Measurements from ENCODE around the gene TIMMDC1. TPM values are rescaled to one million over a fixed set of nuclear protein-coding genes. Genes with fewer than 3 reads are reported as not detected.

Gene TIMMDC1
- total and polyA plus RNA-seq, 10 of the 15 experiments (the other 5 are each of a cell fraction or from before 2014, with no cell fraction given): 55.9 to 146 (median 72.1) TPM

DNA sequence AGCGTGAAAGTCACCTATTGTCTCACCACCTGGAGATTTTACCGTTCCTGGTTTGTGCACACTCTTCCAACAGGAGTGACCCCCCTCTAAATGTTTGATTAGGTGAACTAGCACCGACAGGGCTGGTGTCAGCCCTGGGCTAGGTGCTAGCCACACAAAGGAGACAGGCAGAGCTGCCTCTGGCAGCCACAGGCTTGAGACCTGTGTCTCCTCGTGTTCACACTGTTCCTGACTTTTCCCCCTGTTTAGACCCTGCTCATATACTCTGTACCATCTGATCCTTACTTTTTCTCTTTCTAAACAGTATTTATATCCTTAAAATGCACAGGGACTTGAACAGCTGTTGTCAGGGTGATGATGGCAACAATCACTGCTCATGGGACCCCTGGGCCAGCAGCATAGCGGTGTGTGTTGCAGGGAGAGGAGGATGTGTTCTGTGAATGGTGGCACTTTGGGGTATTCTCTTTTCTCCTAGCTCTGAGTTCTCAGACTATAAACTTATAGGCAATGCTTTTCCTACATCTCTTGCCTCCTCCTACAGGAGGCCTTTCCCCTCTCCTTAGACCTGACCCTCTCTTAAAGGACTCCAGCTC, 55.6 kb downstream of the TIMMDC1 start:
- DNase-seq (ENCODE audit: low read depth, low spot score) (no peak), FAIRE-seq (no peak), ATAC-seq (peak; percentile 7)
- ChIA-PET CTCF (interaction anchor here (0.8 to 4.9 kb wide), 3 partner anchors 43 to 280 kb away, joined by 3 to 46 read pairs (median 3); no protein-coding TSS in a partner anchor), POLR2A (interaction anchor here (1.0 to 2.8 kb wide), 10 partner anchors 28 to 260 kb away, joined by 3 to 20 read pairs (median 4); partner anchors contain the start of genes ARHGAP31, TIMMDC1 and TMEM39A), RAD21 (ENCODE audit: unreplicated experiment) (interaction anchor here (0.9 to 11.9 kb wide), 6 partner anchors 15 to 127 kb away, joined by 4 to 239 read pairs (median 6); partner anchors contain the start of gene ADPRH), SMC1A (ENCODE audit: uncharacterized antibody, unreplicated experiment) (interaction anchor here (0.7 to 8.0 kb wide), 10 partner anchors 14 to 123 kb away, joined by 3 to 42 read pairs (median 4); partner anchors contain the start of genes COX17 and TMEM39A)
- Histone ChIP-seq H3K4me2 (ENCODE audit: control insufficient read depth, insufficient read depth) (peak overlapping the region; percentile 98), H3K9ac (ENCODE audit: control insufficient read depth, insufficient read depth, low read length) (peak overlapping the region; percentile 99), H2AFZ (ENCODE audit: control insufficient read depth, low read depth, low read length) (no peak overlapping the region), H3K4me3 (peak overlapping the region; percentile 76), H3K27ac (ENCODE audit: control insufficient read depth, insufficient read depth) (peak overlapping the region; percentile 98), H3K27me3 (replicated peaks in 1 of 2; ENCODE audit: control insufficient read depth in 2 of 2, insufficient read depth in 2 of 2, low read length in 1 of 2) (no peaks in the 10 kb centered on the region), H3K79me2 (ENCODE audit: control insufficient read depth, insufficient read depth, low read length) (peaks cover 99% of the 10 kb centered on the region), H3K36me3 (ENCODE audit: control insufficient read depth in 2 of 2, insufficient read depth in 2 of 2, low read length in 1 of 2) (peaks cover 3 to 12% of the 10 kb centered on the region in 2 experiments; a peak in 3 of 4 replicates), H3K9me3 (replicated peaks; ENCODE audit: control insufficient read depth, insufficient read depth, low read length) (no peaks in the 10 kb centered on the region), H4K20me1 (ENCODE audit: control insufficient read depth, insufficient read depth) (no peaks in the 10 kb centered on the region), H3K4me1 (ENCODE audit: control insufficient read depth, insufficient read depth, low read length) (peaks cover 45% of the 10 kb centered on the region)
- intact Hi-C loops (cut with micrococcal nuclease; ENCODE audit: unreplicated experiment): loop anchor here (10.0 kb wide), 1 partner anchor 541 kb away; the partner anchor contains the start of gene GSK3B
- in situ Hi-C loops (cut with MboI): no loop called here
- TF ChIP-seq POLR2AphosphoS5 (IDR thresholded peaks at IDR 0.05; ENCODE audit: low read length): peak; percentile 64
- TF ChIP-seq RUNX3 (IDR thresholded peaks at IDR 0.05; ENCODE audit: low read length): 0 out of 2 replicates have a peak, but pooled peaks have one; percentile 3
- TF ChIP-seq, protein P1, sequence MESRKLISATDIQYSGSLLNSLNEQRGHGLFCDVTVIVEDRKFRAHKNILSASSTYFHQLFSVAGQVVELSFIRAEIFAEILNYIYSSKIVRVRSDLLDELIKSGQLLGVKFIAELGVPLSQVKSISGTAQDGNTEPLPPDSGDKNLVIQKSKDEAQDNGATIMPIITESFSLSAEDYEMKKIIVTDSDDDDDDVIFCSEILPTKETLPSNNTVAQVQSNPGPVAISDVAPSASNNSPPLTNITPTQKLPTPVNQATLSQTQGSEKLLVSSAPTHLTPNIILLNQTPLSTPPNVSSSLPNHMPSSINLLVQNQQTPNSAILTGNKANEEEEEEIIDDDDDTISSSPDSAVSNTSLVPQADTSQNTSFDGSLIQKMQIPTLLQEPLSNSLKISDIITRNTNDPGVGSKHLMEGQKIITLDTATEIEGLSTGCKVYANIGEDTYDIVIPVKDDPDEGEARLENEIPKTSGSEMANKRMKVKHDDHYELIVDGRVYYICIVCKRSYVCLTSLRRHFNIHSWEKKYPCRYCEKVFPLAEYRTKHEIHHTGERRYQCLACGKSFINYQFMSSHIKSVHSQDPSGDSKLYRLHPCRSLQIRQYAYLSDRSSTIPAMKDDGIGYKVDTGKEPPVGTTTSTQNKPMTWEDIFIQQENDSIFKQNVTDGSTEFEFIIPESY (IDR thresholded peaks at IDR 0.05): no peak
- TF ChIP-seq MXI1 (IDR thresholded peaks at IDR 0.05; ENCODE audit: low read depth, low read length): no peak
- TF ChIP-seq MYB (IDR thresholded peaks at IDR 0.05; ENCODE audit: borderline replicate concordance, low read depth, low read length): no peak
- no peak for TF ChIP-seq NFXL1 (IDR thresholded peaks at IDR 0.05; ENCODE audit: borderline replicate concordance)
- TF ChIP-seq SIN3A (IDR thresholded peaks at IDR 0.05; ENCODE audit: low read depth, low read length): no peak
- peak; percentile 23; the same call in 1 of the 2 replicates for TF ChIP-seq POLR2A (IDR thresholded peaks at IDR 0.05; ENCODE audit: low read depth, low read length)
- no peak for TF ChIP-seq ZNF217 (IDR thresholded peaks at IDR 0.05)
- no peak for TF ChIP-seq SUZ12 (IDR thresholded peaks at IDR 0.05; ENCODE audit: unreplicated experiment)
- no TSS peak for BruUV-seq (replicated peaks)
- 20% methylated on average over 5 of the region's 5 CpGs for WGBS (ENCODE audit: insufficient coverage, insufficient replicate concordance, low lambda C conversion rate, missing lambda C conversion rate)

All from GM12878 (cell line).